GM04504 (cell line): ENCODE measurements around the gene P2RX6.

ENCODE experiments used
- DNase-seq: peaks from one replicate; pipeline ENCODE4 v3.0.0-alpha.2; 2012; ENCODE audit warnings: low read depth

The P2RX6 gene

GRCh38 chr22:21012446-21013407, 2.2 kb upstream of the P2RX6 start:
- no peak for DNase-seq

GRCh38 chr22:21013657-21014201, 1.2 kb upstream of the P2RX6 start:
- no peak for DNase-seq

GRCh38 chr22:21014202-21014725, 701 bp upstream of the P2RX6 start:
- DNase-seq, result peak; percentile 73

- DNase-seq, result no peak
These were observed 571 bp downstream of the P2RX6 start for GRCh38 chr22:21015466-21016006.

- no peak for DNase-seq
These were observed 1.9 kb downstream of the P2RX6 start for GRCh38 chr22:21016644-21017420.

GRCh38 chr22:21018314-21018713, 3.3 kb downstream of the P2RX6 start:
- DNase-seq, result no peak

GRCh38 chr22:21020802-21021429, 6.0 kb downstream of the P2RX6 start:
- DNase-seq, result no peak

GRCh38 chr22:21022507-21022906, 7.5 kb downstream of the P2RX6 start:
- no peak for DNase-seq

GRCh38 chr22:21022955-21023614, 8.1 kb downstream of the P2RX6 start:
- DNase-seq, result no peak

GRCh38 chr22:21025266-21025665, 10.3 kb downstream of the P2RX6 start:
- no peak for DNase-seq

- no peak for DNase-seq
These were observed 11.1 kb downstream of the P2RX6 start for GRCh38 chr22:21025763-21026755.

- peak; percentile 40 for DNase-seq
These were observed 12.1 kb downstream of the P2RX6 start for GRCh38 chr22:21026783-21027692.

GRCh38 chr22:21028277-21029251, 13.6 kb downstream of the P2RX6 start:
- no peak for DNase-seq

GRCh38 chr22:21029486-21030025, 14.6 kb downstream of the P2RX6 start:
- DNase-seq, result no peak

- DNase-seq, result no peak
These were observed 15.1 kb downstream of the P2RX6 start for GRCh38 chr22:21030032-21030431.

GRCh38 chr22:21030621-21031544, 15.9 kb downstream of the P2RX6 start:
- no peak for DNase-seq
